Measurements from ENCODE around the gene ATF3. TPM values are rescaled to one million over a fixed set of nuclear protein-coding genes. Genes with fewer than 3 reads are reported as not detected.

ATF3 gene
- total RNA-seq, 4 donors from 2014 or later, result 10.0 to 38.0 (median 17.2) TPM

GRCh38 chr1:212594640-212595039 lies 13.9 kb upstream of the ATF3 start:
- no peak overlapping the region for H3K27ac ChIP-seq
- no peak overlapping the region for H3K4me3 ChIP-seq
- no peaks in the 10 kb centered on the region for H3K27me3 ChIP-seq
- H3K9me3 ChIP-seq, result no peaks in the 10 kb centered on the region
- no peaks in the 10 kb centered on the region for H3K36me3 ChIP-seq
- H3K4me1 ChIP-seq, result peaks cover 0 to 8% (median 2%) of the 10 kb centered on the region in 4 donors
- TF ChIP-seq CTCF (IDR thresholded peaks at IDR 0.05) (no peak), POLR2A (IDR thresholded peaks at IDR 0.05) (no peak)
- DNase-seq, result no peak

- H3K27ac ChIP-seq, result peak overlapping the region in 2 of 4 donors; percentile 62 to 76
- no peaks in the 10 kb centered on the region for H3K9me3 ChIP-seq
- no peak overlapping the region for H3K4me3 ChIP-seq
- no peak for DNase-seq
- no peaks in the 10 kb centered on the region for H3K27me3 ChIP-seq
- peaks cover 0 to 8% (median 2%) of the 10 kb centered on the region in 4 donors for H3K4me1 ChIP-seq
- no peaks in the 10 kb centered on the region for H3K36me3 ChIP-seq
- TF ChIP-seq POLR2A (IDR thresholded peaks at IDR 0.05) (no peak), CTCF (IDR thresholded peaks at IDR 0.05) (no peak)
Observed at GRCh38 chr1:212595229-212595628, 13.3 kb upstream of the ATF3 start.

- DNase-seq, result peak in 1 of 3 donors; percentile 69
- Histone ChIP-seq H3K27ac (peak overlapping the region; percentile 26 to 76 (median 64)), H3K36me3 (no peaks in the 10 kb centered on the region), H3K4me3 (peak overlapping the region in 1 of 4 donors; percentile 13), H3K27me3 (no peaks in the 10 kb centered on the region), H3K4me1 (peaks cover 0 to 8% (median 2%) of the 10 kb centered on the region in 4 donors), H3K9me3 (no peaks in the 10 kb centered on the region)
- TF ChIP-seq CTCF (IDR thresholded peaks at IDR 0.05) (peak; percentile 24 to 72 (median 56)), POLR2A (IDR thresholded peaks at IDR 0.05) (no peak)
Observed at GRCh38 chr1:212595787-212596714, 12.5 kb upstream of the ATF3 start.

- no peaks in the 10 kb centered on the region for H3K27me3 ChIP-seq
- H3K27ac ChIP-seq, result peak overlapping the region in 3 of 4 donors; percentile 62 to 76 (median 66)
- no peaks in the 10 kb centered on the region for H3K9me3 ChIP-seq
- TF ChIP-seq POLR2A (IDR thresholded peaks at IDR 0.05), result no peak
- no peak overlapping the region for H3K4me3 ChIP-seq
- peaks cover 0 to 8% (median 2%) of the 10 kb centered on the region in 4 donors for H3K4me1 ChIP-seq
- DNase-seq, result no peak
- no peaks in the 10 kb centered on the region for H3K36me3 ChIP-seq
Observed at GRCh38 chr1:212596798-212597197, 11.8 kb upstream of the ATF3 start.

GRCh38 chr1:212597487-212597886 lies 11.1 kb upstream of the ATF3 start:
- peak in 1 of 3 donors; percentile 80 for DNase-seq
- peaks cover 0 to 8% (median 2%) of the 10 kb centered on the region in 4 donors for H3K4me1 ChIP-seq
- no peaks in the 10 kb centered on the region for H3K36me3 ChIP-seq
- H3K27ac ChIP-seq, result peak overlapping the region in 3 of 4 donors; percentile 40 to 66 (median 62)
- H3K9me3 ChIP-seq, result no peaks in the 10 kb centered on the region
- H3K27me3 ChIP-seq, result no peaks in the 10 kb centered on the region
- TF ChIP-seq CTCF (IDR thresholded peaks at IDR 0.05) (no peak), POLR2A (IDR thresholded peaks at IDR 0.05) (no peak)
- H3K4me3 ChIP-seq, result no peak overlapping the region
